Kidney (tissue), 14 donors: ENCODE results near the gene NSRP1. TPM values are rescaled to one million over a fixed set of nuclear protein-coding genes. Genes with fewer than 3 reads are reported as not detected.
"Not testable (repeated sequence)": the region's sequence is repeated elsewhere in the genome, so short reads cannot be mapped to it uniquely, and the experiment has no call there.

Source experiments
- DNase-seq, 5 donors: peaks; one replicate each; pipeline ENCODE4 v3.0.0-alpha.2; 2013 to 2020
- FAIRE-seq: peaks from 2 replicates; lab custom pipeline; 2012; peaks lifted over from hg19 to GRCh38; lab: Jason Lieb, UNC
- H3K27ac ChIP-seq, 2 donors: one replicate each; pipeline ENCODE4 v1.7.0; 2013; ENCODE audit warnings: low read depth in 2 of 2, low read length in 2 of 2, inconsistent platforms in 1 of 2
- H3K27me3 ChIP-seq: one replicate; pipeline ENCODE4 v1.7.1; 2013; ENCODE audit warnings: low read length, inconsistent platforms; ENCODE audit not compliant: control insufficient read depth, insufficient read depth
- H3K36me3 ChIP-seq, 3 donors: one replicate each; pipeline versions ENCODE4 v1.7.0 to v1.7.1; 2013; ENCODE audit warnings: low read length in 3 of 3, control low read depth in 1 of 3, inconsistent platforms in 1 of 3; ENCODE audit not compliant: insufficient read depth in 3 of 3, control insufficient read depth in 2 of 3
- H3K4me1 ChIP-seq, 3 donors: one replicate each; pipeline versions ENCODE4 v1.7.0 to v1.7.1; 2013; ENCODE audit warnings: low read length in 3 of 3, inconsistent platforms in 1 of 3, low read depth in 1 of 3; ENCODE audit not compliant: control insufficient read depth in 2 of 3, insufficient read depth in 2 of 3
- H3K4me3 ChIP-seq, 3 donors: one replicate each; pipeline versions ENCODE4 v1.7.0 to v1.8.1; 2013; ENCODE audit warnings: low read length in 3 of 3, control low read depth in 1 of 3, inconsistent platforms in 1 of 3
- H3K9ac ChIP-seq, 3 donors: one replicate each; pipeline versions ENCODE4 v1.7.0 to v1.7.1; 2013; ENCODE audit warnings: low read length in 3 of 3, control low read depth in 1 of 3, inconsistent platforms in 1 of 3
- H3K9me3 ChIP-seq, 3 donors: one replicate each; pipeline versions ENCODE4 v1.7.0 to v1.7.1; 2013; ENCODE audit warnings: low read length in 3 of 3, control low read depth in 1 of 3, inconsistent platforms in 1 of 3; ENCODE audit not compliant: control insufficient read depth in 2 of 3, insufficient read depth in 1 of 3
- intact Hi-C: fragments of 100-400 bp; cut with DNase I; formaldehyde crosslinking; loops from one replicate; pipeline ENCODE4 v1.11.1; 2022
- polyA plus RNA-seq: library from polyadenylated mRNA; stranded (reverse); fragments of 350-450 nt; fragmentation: Illumina TruSeq; extraction: RNeasy Lipid Tissue Mini Kit (QIAGEN cat#74804); gene quantifications from one replicate; pipeline ENCODE4 v1.2.3, GENCODE V29; 2014; ENCODE audit warnings: low read depth, low replicate concordance; ENCODE audit not compliant: insufficient read depth
- total RNA-seq: library from RNA; stranded (reverse); fragmentation: NEBNext Ultra II Directional; extraction: Animal tissue kit (Norgen Biotek cat#: 25700); gene quantifications from one replicate; pipeline ENCODE4 v1.2.1, GENCODE V29; 2021
- TF ChIP-seq, protein P1 (sequence below): IDR thresholded peaks from 3 replicates; pipeline ENCODE4 v1.5.1; 2012; ENCODE audit warnings: mild to moderate bottlenecking, moderate library complexity, borderline replicate concordance; ENCODE audit not compliant: insufficient read depth; ENCODE audit errors: extremely low read depth
- donor health status: control.
- donor health status: control.
- donor health status: control.
- donor health status: control.
- donor health status: control.
- donor health status: DM: yes; HTN: yes; CAD: no.
- donor health status: Normal renal cell carcinoma (clear cell type).

Gene NSRP1
- total and polyA plus RNA-seq, 2 donors from 2014 or later, result 17.2 to 40.2 TPM

DNA sequence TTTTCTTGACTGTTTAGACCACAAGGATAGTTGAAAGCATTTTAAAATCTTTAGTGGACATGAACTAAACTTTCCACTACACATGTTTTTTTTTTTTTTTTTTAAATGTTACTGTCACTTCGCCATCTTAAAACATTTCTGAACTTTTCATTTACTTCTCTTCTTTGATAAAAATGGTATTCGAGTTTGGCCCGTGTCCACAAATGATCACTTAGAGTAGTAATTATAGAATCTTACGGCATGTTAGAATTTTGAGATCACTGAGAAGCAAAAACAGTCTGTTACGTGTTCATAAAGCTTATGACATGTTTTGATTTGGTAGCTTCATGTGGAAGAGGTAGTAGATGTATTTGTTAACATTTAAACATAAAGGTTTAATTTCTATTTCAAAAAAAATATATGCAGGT is 1.1 kb downstream of the NSRP1 start:
- peak overlapping the region; percentile 93 to 99 (median 94) for H3K4me3 ChIP-seq
- H3K9me3 ChIP-seq, result no peaks in the 10 kb centered on the region
- H3K9ac ChIP-seq, result peak overlapping the region; percentile 92 to 99 (median 99)
- H3K27ac ChIP-seq, result peak overlapping the region in 1 of 2 donors; percentile 98
- H3K36me3 ChIP-seq, result no peaks in the 10 kb centered on the region
- TF ChIP-seq, protein P1, sequence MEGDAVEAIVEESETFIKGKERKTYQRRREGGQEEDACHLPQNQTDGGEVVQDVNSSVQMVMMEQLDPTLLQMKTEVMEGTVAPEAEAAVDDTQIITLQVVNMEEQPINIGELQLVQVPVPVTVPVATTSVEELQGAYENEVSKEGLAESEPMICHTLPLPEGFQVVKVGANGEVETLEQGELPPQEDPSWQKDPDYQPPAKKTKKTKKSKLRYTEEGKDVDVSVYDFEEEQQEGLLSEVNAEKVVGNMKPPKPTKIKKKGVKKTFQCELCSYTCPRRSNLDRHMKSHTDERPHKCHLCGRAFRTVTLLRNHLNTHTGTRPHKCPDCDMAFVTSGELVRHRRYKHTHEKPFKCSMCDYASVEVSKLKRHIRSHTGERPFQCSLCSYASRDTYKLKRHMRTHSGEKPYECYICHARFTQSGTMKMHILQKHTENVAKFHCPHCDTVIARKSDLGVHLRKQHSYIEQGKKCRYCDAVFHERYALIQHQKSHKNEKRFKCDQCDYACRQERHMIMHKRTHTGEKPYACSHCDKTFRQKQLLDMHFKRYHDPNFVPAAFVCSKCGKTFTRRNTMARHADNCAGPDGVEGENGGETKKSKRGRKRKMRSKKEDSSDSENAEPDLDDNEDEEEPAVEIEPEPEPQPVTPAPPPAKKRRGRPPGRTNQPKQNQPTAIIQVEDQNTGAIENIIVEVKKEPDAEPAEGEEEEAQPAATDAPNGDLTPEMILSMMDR, result no peak
- intact Hi-C loops, result no loop called here
- DNase-seq (peak in 1 of 5 donors; percentile 40), FAIRE-seq (peak; percentile 25)
- H3K4me1 ChIP-seq, result peaks cover 0 to 7% (median 4%) of the 10 kb centered on the region in 3 donors
- no peaks in the 10 kb centered on the region for H3K27me3 ChIP-seq

DNA sequence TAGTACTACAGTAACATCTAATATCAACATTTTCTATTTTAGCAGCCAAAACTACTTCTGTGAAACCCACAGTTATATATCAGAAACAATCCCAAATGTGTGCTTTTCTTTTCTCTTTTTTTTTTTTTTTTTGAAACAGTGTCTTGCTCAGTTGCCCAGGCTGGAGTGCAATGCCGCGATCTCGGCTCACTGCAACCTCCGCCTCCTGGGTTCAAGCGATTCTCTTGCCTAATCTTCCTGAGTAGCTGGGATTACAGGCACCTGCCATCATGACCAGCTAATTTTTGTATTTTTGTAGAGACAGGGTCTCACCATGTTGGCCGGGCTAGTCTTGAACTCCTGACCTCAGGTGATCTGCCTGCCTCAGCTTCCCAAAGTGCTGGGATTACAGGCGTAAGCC is 2.0 kb downstream of the NSRP1 start:
- intact Hi-C loops, DNase-seq, H3K27me3 ChIP-seq, H3K9me3 ChIP-seq, H3K4me3 ChIP-seq, H3K36me3 ChIP-seq, H3K4me1 ChIP-seq, H3K27ac ChIP-seq, FAIRE-seq: not testable (repeated sequence)
- peak overlapping the region in 1 of 3 donors; percentile 99 for H3K9ac ChIP-seq

DNA sequence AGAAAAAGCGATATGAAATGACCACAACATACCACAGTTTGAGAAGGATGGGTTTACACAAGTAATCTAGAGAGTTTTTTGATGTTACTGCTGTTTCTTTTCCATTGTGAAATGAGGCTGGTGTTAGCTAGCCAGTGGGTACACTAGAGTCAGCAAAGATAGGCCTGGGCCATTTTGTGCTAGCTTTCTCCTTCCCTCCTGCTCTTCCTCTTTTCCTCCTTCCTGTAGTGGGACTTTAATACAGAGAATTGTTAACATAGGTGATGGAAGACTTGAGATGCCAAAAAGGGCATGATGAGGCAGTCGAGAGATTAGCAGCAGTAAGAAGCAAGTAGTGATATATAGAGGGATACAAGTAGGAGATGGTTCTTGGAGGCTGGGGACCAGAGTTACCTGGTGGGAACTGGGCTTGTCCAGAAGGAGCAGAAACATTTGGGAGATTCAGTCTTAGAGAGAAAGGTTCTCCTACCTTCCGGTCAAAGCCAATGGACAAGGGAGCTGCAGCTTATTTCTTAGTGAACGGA is 7.7 kb downstream of the NSRP1 start:
- no peak overlapping the region for H3K27ac ChIP-seq
- no peak for DNase-seq
- H3K27me3 ChIP-seq, result no peaks in the 10 kb centered on the region
- H3K4me1 ChIP-seq, result no peaks in the 10 kb centered on the region
- peaks cover 0 to 3% (median 0%) of the 10 kb centered on the region in 3 donors for H3K36me3 ChIP-seq
- TF ChIP-seq, protein P1, result no peak
- FAIRE-seq, result no peak
- no peaks in the 10 kb centered on the region for H3K9me3 ChIP-seq
- no peak overlapping the region for H3K9ac ChIP-seq
- no peak overlapping the region for H3K4me3 ChIP-seq
- intact Hi-C loops, result no loop called here

DNA sequence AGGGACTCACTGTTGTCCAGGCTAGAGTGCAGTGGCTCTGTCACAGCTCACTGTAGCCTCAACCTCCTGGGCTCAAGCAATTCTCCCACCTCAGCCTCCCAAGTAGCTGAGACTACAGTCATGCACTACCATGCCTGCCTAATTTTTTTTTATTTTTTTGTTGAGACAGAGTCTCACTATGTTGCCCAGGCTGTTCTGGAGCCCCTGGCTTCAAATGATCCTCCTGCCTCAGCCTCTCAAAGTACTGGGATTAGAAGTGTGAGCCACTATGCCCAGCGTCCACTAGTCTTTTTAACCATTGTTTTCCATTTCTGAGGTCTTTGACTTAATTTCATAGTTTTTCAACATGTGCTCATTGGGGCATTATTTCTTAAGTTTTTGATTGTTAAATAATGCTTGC is 13.5 kb downstream of the NSRP1 start:
- intact Hi-C loops, result no loop called here
- H3K9me3 ChIP-seq, result no peaks in the 10 kb centered on the region
- H3K36me3 ChIP-seq, result no peaks in the 10 kb centered on the region
- H3K27ac ChIP-seq, result no peak overlapping the region
- TF ChIP-seq, protein P1, result no peak
- no peak for DNase-seq
- H3K4me1 ChIP-seq, result peaks cover 0 to 5% (median 0%) of the 10 kb centered on the region in 3 donors
- no peak overlapping the region for H3K4me3 ChIP-seq
- H3K9ac ChIP-seq, result no peak overlapping the region
- no peak for FAIRE-seq
- no peaks in the 10 kb centered on the region for H3K27me3 ChIP-seq
